Right ventricle myocardium inferior (tissue), 1 donor: ENCODE measurements around the gene FKBP10. TPM values are rescaled to one million over a fixed set of nuclear protein-coding genes. Genes with fewer than 3 reads are reported as not detected.
A peak's percentile ranks its signal among the peaks of the same experiment; 100 is the strongest.
"Not testable (repeated sequence)": the region's sequence is repeated elsewhere in the genome, so short reads cannot be mapped to it uniquely, and the experiment has no call there.

ENCODE experiments used
- ATAC-seq: fragments of 200-7000 bp; cut with Tn5 transposase; one replicate; pipeline ENCODE4 v1.9.1; 2020; ENCODE audit warnings: mild to moderate bottlenecking, moderate library complexity
- DNase-seq: peaks from one replicate; pipeline ENCODE4 v3.0.0; 2021; ENCODE audit errors: missing footprints
- intact Hi-C: fragments of 100-400 bp; cut with DNase I; formaldehyde crosslinking; loops from one replicate; pipeline ENCODE4 v1.11.0; 2022
- total RNA-seq: library from RNA; stranded (reverse); fragmentation: NEBNext Ultra II Directional; extraction: Animal tissue kit (Norgen Biotek cat#: 25700); gene quantifications from one replicate; pipeline ENCODE4 v1.2.1, GENCODE V29; 2021
- donor health status: DM: no; HTN: yes; CAD: no; lungs with severe emphysema.

Gene FKBP10
- total RNA-seq, 1 donor from 2014 or later = 11.7 TPM

- no peak for ATAC-seq
- DNase-seq = no peak
- intact Hi-C loops = no loop called here
Observed at GRCh38 chr17:41825175-41825845, 12.5 kb downstream of the FKBP10 start.

- intact Hi-C loops, DNase-seq: not testable (repeated sequence)
Observed at GRCh38 chr17:41829961-41830360, 17.2 kb downstream of the FKBP10 start.

GRCh38 chr17:41835214-41835799 is 22.5 kb downstream of the FKBP10 start:
- no peak for DNase-seq
- peak; percentile 58 for ATAC-seq
- intact Hi-C loops = no loop called here

More at GRCh38 chr17:41829961-41830360, 17.2 kb downstream of the FKBP10 start:
- not testable (repeated sequence) for ATAC-seq

- DNase-seq = peak; percentile 82
- peak; percentile 94 for ATAC-seq
- intact Hi-C loops = no loop called here
Observed at GRCh38 chr17:41835800-41836549, 23.2 kb downstream of the FKBP10 start, which contains the start of gene NT5C3B. NT5C3B (minus strand) TSS chr17:41836232; CDS start chr17:41836193, 39 bp downstream.

DNA sequence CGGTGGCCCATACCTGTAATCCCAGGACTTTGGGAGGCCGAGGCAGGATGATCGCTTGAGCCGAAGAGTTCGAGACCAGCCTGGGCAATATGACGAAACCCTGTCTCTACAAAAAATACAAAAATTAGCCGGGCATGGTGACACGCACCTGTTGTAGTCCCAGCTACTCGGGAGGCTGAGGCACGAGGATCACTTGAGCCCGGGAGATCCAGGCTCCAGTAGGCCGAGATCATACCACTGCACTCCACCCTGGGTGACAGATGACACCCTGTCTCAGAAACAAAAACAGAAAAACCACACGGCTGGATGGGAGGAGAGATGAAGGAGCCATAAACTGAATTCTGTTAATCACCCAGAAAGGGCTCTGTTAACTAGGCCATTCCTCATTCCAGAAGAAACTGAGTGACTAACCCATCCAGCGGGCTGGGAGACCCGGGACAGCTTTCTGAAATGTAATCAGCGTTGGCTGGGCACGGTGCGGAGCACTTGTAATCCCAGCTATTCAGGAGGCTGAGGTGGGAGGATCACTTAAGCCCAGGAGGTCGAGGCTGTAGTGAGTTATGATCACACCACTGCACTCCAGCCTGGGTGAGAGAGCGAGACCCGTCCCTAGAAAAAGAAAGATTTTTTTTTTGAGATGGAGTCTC is 23.9 kb downstream of the FKBP10 start:
- ATAC-seq (no peak), DNase-seq (no peak)
- intact Hi-C loops = no loop called here

DNA sequence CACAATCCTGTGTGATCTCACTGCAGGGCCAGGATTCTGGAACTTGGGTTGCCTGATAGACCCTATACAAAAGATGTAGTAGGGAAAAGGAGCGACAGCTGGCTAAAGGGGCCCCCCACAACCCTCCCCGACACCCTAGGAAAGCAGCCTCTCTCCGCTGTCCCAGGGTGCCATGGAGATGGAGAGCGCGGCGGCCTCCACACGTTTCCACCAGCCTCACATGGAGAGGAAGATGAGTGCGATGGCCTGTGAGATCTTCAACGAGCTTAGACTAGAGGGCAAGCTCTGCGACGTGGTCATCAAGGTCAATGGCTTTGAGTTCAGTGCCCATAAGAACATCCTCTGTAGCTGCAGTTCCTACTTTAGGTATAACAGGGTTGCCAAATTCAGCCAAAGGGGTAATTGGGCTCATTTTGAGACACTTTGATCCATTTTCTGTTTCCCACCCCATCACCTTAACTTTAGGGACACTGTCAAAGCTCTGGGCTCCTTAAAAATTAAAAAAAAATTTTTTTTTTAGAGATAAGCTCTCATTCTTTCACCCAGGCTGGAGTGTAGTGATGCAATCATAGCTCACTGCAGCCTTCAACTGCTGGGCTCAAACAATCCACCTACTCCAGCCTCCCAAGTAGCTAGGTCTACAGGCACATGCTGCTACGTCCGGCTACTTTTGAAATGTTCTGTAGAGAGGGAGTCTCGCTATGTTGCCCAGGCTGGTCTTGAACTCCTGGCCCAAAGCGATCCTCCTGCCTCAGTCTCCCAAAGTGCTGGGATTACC is 25.1 kb downstream of the FKBP10 start, which contains the start of gene KLHL10:
Gene KLHL10 (plus strand): TSS at position 65 of the 778 bp plus-strand sequence. CDS start 108 bp downstream, at position 173.
- ATAC-seq (no peak), DNase-seq (no peak)
- intact Hi-C loops = no loop called here

DNA sequence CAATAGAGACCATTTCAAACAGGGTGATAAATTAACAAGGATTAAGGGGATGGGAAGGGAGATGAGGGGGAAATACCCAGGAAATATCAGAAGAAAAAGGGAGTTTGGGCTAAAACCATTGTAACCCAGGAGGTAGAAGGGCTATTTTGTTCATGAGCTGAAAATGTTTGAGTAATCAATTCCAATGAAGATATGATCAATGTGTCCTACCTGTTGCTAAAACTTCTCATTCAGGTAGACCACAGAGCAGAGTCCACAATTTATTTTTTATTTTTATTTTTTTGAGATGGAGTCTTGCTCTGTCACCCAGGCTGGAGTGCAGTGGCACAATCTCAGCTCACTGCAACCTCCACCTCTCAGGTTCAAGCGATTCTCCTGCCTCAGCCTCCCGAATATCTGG is 26.6 kb downstream of the FKBP10 start:
- ATAC-seq, intact Hi-C loops, DNase-seq: not testable (repeated sequence)

- intact Hi-C loops, DNase-seq, ATAC-seq: not testable (repeated sequence)
Observed at GRCh38 chr17:41840781-41841180, 28.0 kb downstream of the FKBP10 start.

DNA sequence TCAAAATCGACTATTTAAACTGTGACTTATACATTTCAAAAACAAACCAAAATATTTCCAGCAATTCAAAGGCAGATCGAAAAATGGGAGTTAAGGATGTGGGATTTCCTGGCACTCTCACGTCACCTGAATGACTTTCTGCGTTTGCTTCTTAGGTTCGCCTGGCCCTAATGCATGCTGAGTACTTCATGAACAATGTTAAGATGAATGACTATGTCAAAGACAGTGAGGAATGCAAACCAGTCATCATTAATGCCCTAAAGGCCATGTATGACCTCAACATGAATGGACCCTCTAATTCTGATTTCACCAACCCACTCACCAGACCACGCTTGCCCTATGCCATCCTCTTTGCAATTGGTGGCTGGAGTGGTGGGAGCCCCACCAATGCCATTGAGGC is 32.2 kb downstream of the FKBP10 start:
- DNase-seq (no peak), ATAC-seq (no peak)
- intact Hi-C loops = no loop called here

DNA sequence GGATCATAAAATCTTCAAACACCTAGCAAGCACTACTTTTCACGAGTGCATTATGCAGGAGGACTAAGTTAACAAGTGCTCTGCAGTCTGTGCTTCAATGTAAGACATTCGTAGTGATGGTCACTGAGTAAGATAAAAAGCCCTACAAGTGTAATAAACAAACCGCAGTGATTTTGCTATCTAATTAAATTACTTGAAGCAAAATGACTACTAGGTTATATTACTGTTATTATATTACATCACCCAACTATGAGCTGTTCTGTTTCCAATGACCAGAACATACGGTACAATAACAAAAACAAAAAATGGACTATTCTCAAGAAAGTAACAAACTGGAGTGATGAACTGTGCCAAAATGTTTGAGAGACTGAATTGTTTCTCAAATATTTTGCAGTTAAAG is 36.0 kb downstream of the FKBP10 start:
- DNase-seq = no peak
- ATAC-seq = no peak
- intact Hi-C loops = no loop called here

DNA sequence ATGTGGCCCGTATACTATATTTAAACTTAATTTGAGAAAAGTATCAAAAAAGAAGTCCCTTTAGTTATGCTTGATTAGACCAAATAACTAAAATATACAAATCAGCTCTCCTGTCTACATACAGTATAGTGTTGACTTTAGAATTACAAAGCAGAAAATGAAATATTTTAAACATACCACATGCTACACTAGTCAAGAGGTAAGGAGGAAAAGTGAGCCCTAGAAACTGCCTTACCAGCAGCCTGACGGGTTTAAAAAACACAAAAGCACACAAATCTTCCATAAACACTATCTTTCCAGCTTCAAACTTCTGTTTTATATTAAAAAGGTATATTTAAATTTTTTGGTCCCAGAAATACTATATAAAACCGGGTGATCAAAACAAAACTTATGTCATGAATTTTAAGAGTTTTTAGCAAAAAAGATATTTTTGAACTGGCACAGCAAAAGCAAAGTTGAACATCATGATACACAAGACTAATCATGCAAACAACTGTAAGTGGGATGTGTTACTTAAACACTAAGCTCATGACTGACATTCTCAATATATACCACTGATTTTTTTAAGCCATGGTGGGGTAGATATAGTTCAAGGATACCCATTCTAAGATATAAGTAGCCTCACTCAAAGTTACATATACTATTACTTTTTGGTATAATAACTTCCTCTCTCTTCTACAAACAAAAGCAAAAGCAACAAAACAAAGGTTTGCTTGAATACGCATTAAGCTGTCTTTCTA is 36.6 kb downstream of the FKBP10 start:
- ATAC-seq = no peak
- no peak for DNase-seq
- intact Hi-C loops = no loop called here

GRCh38 chr17:41851382-41851781 is 38.6 kb downstream of the FKBP10 start:
- DNase-seq, ATAC-seq, intact Hi-C loops: not testable (repeated sequence)

GRCh38 chr17:41860254-41860931 is 47.6 kb downstream of the FKBP10 start:
- DNase-seq (no peak), ATAC-seq (no peak)
- intact Hi-C loops = no loop called here

GRCh38 chr17:41863074-41863848 is 50.5 kb downstream of the FKBP10 start:
- ATAC-seq (no peak), DNase-seq (no peak)
- intact Hi-C loops = no loop called here

DNA sequence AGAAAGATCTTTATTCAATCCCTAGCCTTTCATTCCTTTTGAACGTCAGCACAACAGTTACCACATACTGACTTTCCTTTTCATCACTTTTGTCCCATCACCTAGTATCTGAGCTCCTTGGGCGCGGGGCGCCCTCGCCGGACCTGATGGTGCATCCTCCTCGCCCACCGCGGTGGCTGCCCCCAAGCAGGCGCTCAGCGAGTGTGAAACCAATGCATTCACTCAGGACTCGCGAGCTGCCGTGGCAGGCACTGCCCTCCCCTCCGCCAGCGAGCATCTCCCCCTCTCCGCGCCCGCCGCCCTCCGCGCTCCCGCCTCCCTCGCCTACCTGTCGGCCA is 51.7 kb downstream of the FKBP10 start:
- DNase-seq = no peak
- ATAC-seq = peak; percentile 24
- intact Hi-C loops = no loop called here

DNA sequence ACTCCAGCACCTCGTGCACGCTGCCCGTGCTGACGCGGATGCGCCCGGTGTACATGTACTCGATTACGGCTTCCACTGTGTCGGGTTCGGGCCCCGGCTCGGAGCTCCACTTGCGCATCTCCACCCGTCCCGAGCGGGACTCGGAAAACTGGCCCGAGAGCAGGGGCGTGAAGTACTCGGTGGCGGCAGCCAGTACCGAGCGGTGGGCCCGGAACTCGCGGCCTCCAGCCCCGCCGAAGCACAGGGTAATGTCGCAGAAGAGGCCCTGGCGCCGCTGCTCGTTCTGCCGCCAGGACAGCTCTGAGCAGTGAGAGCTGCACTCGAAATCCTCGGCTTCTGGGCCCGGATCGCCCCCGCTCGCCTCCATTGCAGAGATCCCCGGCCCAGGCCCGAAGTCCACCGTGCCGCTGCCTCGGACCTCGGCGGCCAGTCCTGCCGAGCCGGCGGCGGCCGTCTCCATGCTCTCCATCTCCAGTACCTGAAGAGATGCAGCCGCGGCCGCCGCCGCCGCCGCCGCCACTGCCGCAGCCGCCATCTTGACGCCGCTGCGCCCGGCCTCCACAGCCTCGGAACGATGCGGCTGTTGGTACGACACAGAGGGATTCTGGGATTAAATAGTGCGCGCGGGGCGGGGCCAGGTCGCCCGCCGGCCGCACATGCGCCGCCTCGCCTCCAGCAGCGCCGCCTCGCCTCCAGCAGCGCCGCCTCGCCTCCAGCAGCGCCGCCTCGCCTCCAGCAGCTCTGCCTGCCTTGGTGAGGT is 52.2 kb downstream of the FKBP10 start, which contains the start of gene KLHL11:
Gene KLHL11 (minus strand): TSS at position 588 of the 760 bp plus-strand sequence. CDS start 53 bp downstream, at position 535.
- intact Hi-C loops = no loop called here
- DNase-seq (peak; percentile 94), ATAC-seq (peak; percentile 99)
